ENCODE data around the gene PLA2G7.

- TF ChIP-seq CTCF (IDR thresholded peaks at IDR 0.05 in 8 of 11, conservative IDR thresholded peaks at IDR 0.05 in 3 of 11): no peak
- no peak for TF ChIP-seq POLR2A (IDR thresholded peaks at IDR 0.05)
These were observed 13.8 kb upstream of the PLA2G7 start for GRCh38 chr6:46748940-46749503.
